Sigmoid colon (tissue), 7 donors: ENCODE measurements around the gene KIF5A. TPM values are rescaled to one million over a fixed set of nuclear protein-coding genes. Genes with fewer than 3 reads are reported as not detected.
"Not testable (repeated sequence)": the region's sequence is repeated elsewhere in the genome, so short reads cannot be mapped to it uniquely, and the experiment has no call there.

Source experiments
- DNase-seq: peaks from one replicate; pipeline ENCODE4 v3.0.0-alpha.2; 2019
- H3K27ac ChIP-seq, 4 donors: fragments of 200-600 bp; sonication (generic); one replicate each; pipeline ENCODE4 v1.5.1; 2016 to 2019; ENCODE audit warnings: mild to moderate bottlenecking in 1 of 4
- H3K27me3 ChIP-seq, 3 donors: fragments of 200-600 bp; sonication (generic); one replicate each; pipeline ENCODE4 v1.5.1; 2019; ENCODE audit warnings: mild to moderate bottlenecking in 1 of 3
- H3K36me3 ChIP-seq, 4 donors: fragments of 200-600 bp; sonication (generic); one replicate each; pipeline ENCODE4 v1.5.1; 2016 to 2019
- H3K4me1 ChIP-seq, 4 donors: fragments of 200-600 bp; sonication (generic); one replicate each; pipeline ENCODE4 v1.5.1; 2017 to 2019
- H3K4me3 ChIP-seq, 4 donors: fragments of 200-600 bp; sonication (generic); one replicate each; pipeline ENCODE4 v1.5.1; 2017 to 2019; ENCODE audit warnings: mild to moderate bottlenecking in 2 of 4, moderate library complexity in 1 of 4
- H3K9me3 ChIP-seq, 4 donors: fragments of 200-600 bp in 3 of 4; sonication (generic) in 3 of 4; one replicate each; pipeline versions ENCODE4 v1.5.1 to v1.6.1; 2013 to 2019
- CTCF ChIP-seq, 4 experiments: fragments of 450-650 bp in 3 of 4; fragments of 200-600 bp in 1 of 4; IDR thresholded peaks; one replicate each; pipeline ENCODE4 v1.5.1; 2016 to 2019; ENCODE audit warnings: antibody characterized with exemption in 4 of 4, mild to moderate bottlenecking in 3 of 4, moderate library complexity in 2 of 4
- EP300 ChIP-seq, 4 donors: sonication (generic); formaldehyde crosslinking; IDR thresholded peaks; one replicate each; pipeline ENCODE4 v1.6.1; 2017; ENCODE audit warnings: antibody characterized with exemption in 4 of 4
- POLR2A ChIP-seq, 2 donors: fragments of 450-650 bp; IDR thresholded peaks; one replicate each; pipeline ENCODE4 v1.6.1; 2016; ENCODE audit warnings: antibody characterized with exemption in 2 of 2, mild to moderate bottlenecking in 2 of 2, moderate library complexity in 2 of 2
- POLR2AphosphoS5 ChIP-seq, 4 donors: sonication (generic); formaldehyde crosslinking; IDR thresholded peaks; one replicate each; pipeline ENCODE4 v1.6.1; 2017; ENCODE audit warnings: antibody characterized with exemption in 4 of 4
- WGBS, 2 donors: extraction: QIAGEN DNeasy Blood & Tissue Kit; methylation state at CpG; one replicate each; pipeline ENCODE4 v1.1.7; 2013; 5-methylcytosine and 5-hydroxymethylcytosine counted together
- intact Hi-C: fragments of 100-400 bp; cut with DNase I; formaldehyde crosslinking; loops from one replicate; pipeline ENCODE4 v1.15.1; 2023
- polyA plus RNA-seq, 3 donors: library from polyadenylated mRNA; stranded (reverse); fragments of 200-250 nt; gene quantifications; one replicate each; pipeline ENCODE4 v1.2.3, GENCODE V29; 2013
- total RNA-seq, 4 donors: library from RNA; depleted of rRNA; stranded (reverse); fragments of >200 nt; gene quantifications; one replicate each; pipeline ENCODE4 v1.1.0, GENCODE V29; 2016
- donor health status: healthy with polysubstance abuse.
- donor health status: Bipolar disorder and iron deficiency.
- donor health status: healthy.

KIF5A gene
- total and polyA plus RNA-seq, 7 donors, result under 0.01 to 8.9 (median 3.6) TPM

GRCh38 chr12:57560516-57560915, 10.7 kb downstream of the KIF5A start:
- H3K27ac ChIP-seq, result no peak overlapping the region
- TF ChIP-seq POLR2AphosphoS5 (IDR thresholded peaks at IDR 0.05) (no peak), EP300 (IDR thresholded peaks at IDR 0.05) (no peak), POLR2A (IDR thresholded peaks at IDR 0.05) (no peak), CTCF (IDR thresholded peaks at IDR 0.05) (no peak)
- no peaks in the 10 kb centered on the region for H3K27me3 ChIP-seq
- peaks cover 0 to 5% (median 0%) of the 10 kb centered on the region in 4 donors for H3K36me3 ChIP-seq
- intact Hi-C loops, result no loop called here
- WGBS, 2 donors, result 78 to 86% methylated on average over 2 of the region's 2 CpGs
- H3K4me1 ChIP-seq, result no peaks in the 10 kb centered on the region
- H3K9me3 ChIP-seq, result no peaks in the 10 kb centered on the region
- DNase-seq, result no peak
- H3K4me3 ChIP-seq, result no peak overlapping the region

DNA sequence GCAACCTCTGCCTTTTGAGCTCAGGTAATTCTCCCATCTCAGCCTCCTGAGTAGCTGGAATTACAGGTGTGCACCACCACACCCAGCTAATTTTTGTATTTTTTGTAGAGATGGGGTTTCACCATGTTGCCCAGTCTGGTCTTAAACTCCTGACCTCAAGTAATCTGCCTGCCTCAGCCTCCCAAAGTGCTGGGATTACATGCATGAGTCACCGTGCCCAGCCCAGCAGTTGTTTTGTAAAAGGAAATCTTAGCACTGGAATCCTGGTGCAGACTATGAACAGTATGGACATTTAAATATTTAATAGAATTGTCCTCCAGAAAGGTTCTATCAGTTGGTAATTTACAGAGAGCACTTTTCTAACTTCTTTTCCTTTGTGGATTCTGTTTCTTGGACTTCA, 11.3 kb downstream of the KIF5A start:
- H3K27me3 ChIP-seq, H3K4me1 ChIP-seq, H3K9me3 ChIP-seq, intact Hi-C loops, H3K4me3 ChIP-seq, H3K36me3 ChIP-seq, DNase-seq, H3K27ac ChIP-seq: not testable (repeated sequence)
- WGBS, 2 donors, result 39 to 71% methylated on average over 1 of the region's 1 CpG

GRCh38 chr12:57563358-57563757, 13.5 kb downstream of the KIF5A start:
- Histone ChIP-seq H3K4me1 (no peaks in the 10 kb centered on the region), H3K9me3 (no peaks in the 10 kb centered on the region), H3K4me3 (no peak overlapping the region), H3K27me3 (peaks cover 0 to 3% (median 0%) of the 10 kb centered on the region in 3 donors), H3K27ac (no peak overlapping the region), H3K36me3 (peaks cover 0 to 5% (median 0%) of the 10 kb centered on the region in 4 donors)
- intact Hi-C loops, result no loop called here
- no peak for DNase-seq
- WGBS, 2 donors, result 40 to 56% methylated on average over 4 of the region's 4 CpGs
- no peak for TF ChIP-seq EP300 (IDR thresholded peaks at IDR 0.05)
- no peak for TF ChIP-seq POLR2A (IDR thresholded peaks at IDR 0.05)
- no peak for TF ChIP-seq POLR2AphosphoS5 (IDR thresholded peaks at IDR 0.05)
- TF ChIP-seq CTCF (IDR thresholded peaks at IDR 0.05), result no peak

DNA sequence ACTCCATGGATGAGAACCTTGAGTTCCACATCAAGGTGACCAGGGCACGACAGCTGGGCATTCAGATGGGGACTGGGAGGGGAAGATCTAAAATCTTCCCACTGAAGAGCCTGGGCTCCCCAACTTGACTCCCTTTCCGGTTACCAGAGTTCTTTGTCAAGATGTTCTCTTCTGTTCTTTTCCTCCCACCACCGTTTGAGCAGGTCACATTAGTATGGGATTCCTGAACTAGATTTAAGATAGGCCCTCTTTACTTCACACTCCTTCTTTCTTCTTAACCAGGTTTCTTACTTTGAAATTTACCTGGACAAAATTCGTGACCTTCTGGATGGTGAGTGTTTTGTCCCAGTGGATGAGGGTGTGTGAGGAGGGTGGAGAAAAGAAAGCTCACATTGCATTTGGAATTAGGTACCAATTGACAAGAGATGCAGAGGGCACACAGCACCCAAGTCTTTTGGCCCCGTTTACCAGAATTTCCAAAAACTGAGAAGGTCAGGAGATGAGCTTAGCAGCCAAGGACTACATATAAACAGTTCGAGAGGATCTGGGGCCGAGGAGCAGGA, 14.4 kb downstream of the KIF5A start:
- H3K4me3 ChIP-seq, result no peak overlapping the region
- H3K9me3 ChIP-seq, result no peaks in the 10 kb centered on the region
- H3K4me1 ChIP-seq, result no peaks in the 10 kb centered on the region
- H3K36me3 ChIP-seq, result peaks cover 0 to 5% (median 0%) of the 10 kb centered on the region in 4 donors
- H3K27me3 ChIP-seq, result peaks cover 0 to 3% (median 0%) of the 10 kb centered on the region in 3 donors
- TF ChIP-seq EP300 (IDR thresholded peaks at IDR 0.05) (no peak), CTCF (IDR thresholded peaks at IDR 0.05) (no peak), POLR2AphosphoS5 (IDR thresholded peaks at IDR 0.05) (no peak), POLR2A (IDR thresholded peaks at IDR 0.05) (no peak)
- intact Hi-C loops, result no loop called here
- 81 to 84% methylated on average over 7 of the region's 7 CpGs for WGBS, 2 donors
- H3K27ac ChIP-seq, result no peak overlapping the region
- DNase-seq, result no peak

GRCh38 chr12:57568838-57569237, 19.0 kb downstream of the KIF5A start:
- DNase-seq, result no peak

More at GRCh38 chr12:57568838-57569237, 19.0 kb downstream of the KIF5A start:
- H3K4me1 ChIP-seq, result no peaks in the 10 kb centered on the region
- peaks cover 0 to 3% (median 0%) of the 10 kb centered on the region in 3 donors for H3K27me3 ChIP-seq
- H3K4me3 ChIP-seq, result no peak overlapping the region
- H3K27ac ChIP-seq, result no peak overlapping the region
- intact Hi-C loops, result no loop called here
- WGBS, 2 donors, result 72 to 79% methylated on average over 6 of the region's 6 CpGs
- H3K9me3 ChIP-seq, result no peaks in the 10 kb centered on the region
- TF ChIP-seq EP300 (IDR thresholded peaks at IDR 0.05) (no peak), CTCF (IDR thresholded peaks at IDR 0.05) (no peak), POLR2AphosphoS5 (IDR thresholded peaks at IDR 0.05) (no peak), POLR2A (IDR thresholded peaks at IDR 0.05) (no peak)
- peaks cover 0 to 4% (median 0%) of the 10 kb centered on the region in 4 donors for H3K36me3 ChIP-seq
